ENCODE data around the gene TLR8. TPM values are rescaled to one million over a fixed set of nuclear protein-coding genes. Genes with fewer than 3 reads are reported as not detected.

TLR8 gene
- total and polyA plus RNA-seq, 10 of the 15 experiments (the other 5 are each of a cell fraction or from before 2014, with no cell fraction given), result 0.04 TPM; not detected in 9

DNA sequence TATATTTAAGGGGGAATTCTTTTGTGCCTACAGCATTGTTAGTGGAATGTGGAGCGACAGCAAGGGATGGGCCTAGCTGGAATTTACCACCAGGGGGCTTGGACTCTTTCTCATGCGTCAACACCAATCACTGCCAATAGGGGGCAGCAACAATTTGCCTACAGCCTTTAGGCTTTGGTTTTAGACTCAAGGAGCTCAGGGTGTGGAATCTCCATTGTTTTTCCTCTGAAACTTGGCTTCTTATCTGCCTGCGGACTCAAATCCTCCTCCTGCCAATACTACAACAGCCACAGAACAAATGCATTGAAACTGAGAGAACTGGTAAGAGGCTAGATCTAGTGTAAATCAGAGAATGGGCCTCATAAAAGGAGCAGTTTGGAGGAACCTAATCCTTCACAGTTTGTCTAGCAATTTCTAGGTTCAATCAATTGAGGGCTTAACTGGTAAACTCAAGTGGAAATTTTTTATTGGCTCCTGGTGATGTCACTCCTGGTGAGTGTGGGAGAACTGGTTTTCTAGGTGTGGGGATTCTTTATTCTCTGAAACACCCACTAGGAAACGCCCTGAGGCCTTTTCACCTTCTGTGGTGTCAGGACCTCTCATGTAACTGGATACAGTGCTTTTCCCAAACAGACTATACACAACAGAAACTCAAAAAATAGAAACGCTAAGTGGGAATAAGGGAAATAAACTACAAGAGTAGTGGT is 40.6 kb downstream of the TLR8 start (continued):
- TF ChIP-seq, protein P1, sequence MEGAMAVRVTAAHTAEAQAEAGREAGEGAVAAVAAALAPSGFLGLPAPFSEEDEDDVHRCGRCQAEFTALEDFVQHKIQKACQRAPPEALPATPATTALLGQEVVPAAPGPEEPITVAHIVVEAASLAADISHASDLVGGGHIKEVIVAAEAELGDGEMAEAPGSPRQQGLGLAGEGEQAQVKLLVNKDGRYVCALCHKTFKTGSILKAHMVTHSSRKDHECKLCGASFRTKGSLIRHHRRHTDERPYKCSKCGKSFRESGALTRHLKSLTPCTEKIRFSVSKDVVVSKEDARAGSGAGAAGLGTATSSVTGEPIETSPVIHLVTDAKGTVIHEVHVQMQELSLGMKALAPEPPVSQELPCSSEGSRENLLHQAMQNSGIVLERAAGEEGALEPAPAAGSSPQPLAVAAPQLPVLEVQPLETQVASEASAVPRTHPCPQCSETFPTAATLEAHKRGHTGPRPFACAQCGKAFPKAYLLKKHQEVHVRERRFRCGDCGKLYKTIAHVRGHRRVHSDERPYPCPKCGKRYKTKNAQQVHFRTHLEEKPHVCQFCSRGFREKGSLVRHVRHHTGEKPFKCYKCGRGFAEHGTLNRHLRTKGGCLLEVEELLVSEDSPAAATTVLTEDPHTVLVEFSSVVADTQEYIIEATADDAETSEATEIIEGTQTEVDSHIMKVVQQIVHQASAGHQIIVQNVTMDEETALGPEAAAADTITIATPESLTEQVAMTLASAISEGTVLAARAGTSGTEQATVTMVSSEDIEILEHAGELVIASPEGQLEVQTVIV (IDR thresholded peaks at IDR 0.05; ENCODE audit: borderline replicate concordance, partially characterized antibody), result no peak
- TF ChIP-seq HDGF (IDR thresholded peaks at IDR 0.05) (0 out of 2 replicates have a peak, but pooled peaks have one; percentile 54), STAT3 (IDR thresholded peaks at IDR 0.05; ENCODE audit: low read depth, low read length) (peak; percentile 63; the same call in 1 of the 2 replicates), YBX1 (IDR thresholded peaks at IDR 0.05) (no peak), JUND (IDR thresholded peaks at IDR 0.05; ENCODE audit: low read depth, low read length) (no peak), HDAC6 (IDR thresholded peaks at IDR 0.05; ENCODE audit: unreplicated experiment) (no peak), GABPA (IDR thresholded peaks at IDR 0.05; ENCODE audit: low read depth) (no peak), MXI1 (IDR thresholded peaks at IDR 0.05; ENCODE audit: low read depth, low read length) (0 out of 2 replicates have a peak, but pooled peaks have one; percentile 49), TARDBP (IDR thresholded peaks at IDR 0.05; ENCODE audit: borderline replicate concordance) (no peak), SMARCA5 (IDR thresholded peaks at IDR 0.05) (peak; percentile 96), POU2F2 (IDR thresholded peaks at IDR 0.05; ENCODE audit: borderline replicate concordance, low read depth, low read length) (peak; percentile 72; the same call in 1 of the 3 replicates), MEF2A (IDR thresholded peaks at IDR 0.05; ENCODE audit: insufficient read depth, low read depth, low read length) (0 out of 2 replicates have a peak, but pooled peaks have one; percentile 65), MYB (IDR thresholded peaks at IDR 0.05; ENCODE audit: borderline replicate concordance, low read depth, low read length) (no peak), ZNF622 (IDR thresholded peaks at IDR 0.05) (no peak), HDAC2 (IDR thresholded peaks at IDR 0.05) (no peak), NFIC (IDR thresholded peaks at IDR 0.05; ENCODE audit: low read depth, low read length) (no peak), NR2F1 (conservative IDR thresholded peaks at IDR 0.05) (peak; percentile 83), ZNF384 (IDR thresholded peaks at IDR 0.05; ENCODE audit: borderline replicate concordance, low read depth, low read length) (no peak; the same call in 1 of the 2 replicates)
- TF ChIP-seq, protein P2, sequence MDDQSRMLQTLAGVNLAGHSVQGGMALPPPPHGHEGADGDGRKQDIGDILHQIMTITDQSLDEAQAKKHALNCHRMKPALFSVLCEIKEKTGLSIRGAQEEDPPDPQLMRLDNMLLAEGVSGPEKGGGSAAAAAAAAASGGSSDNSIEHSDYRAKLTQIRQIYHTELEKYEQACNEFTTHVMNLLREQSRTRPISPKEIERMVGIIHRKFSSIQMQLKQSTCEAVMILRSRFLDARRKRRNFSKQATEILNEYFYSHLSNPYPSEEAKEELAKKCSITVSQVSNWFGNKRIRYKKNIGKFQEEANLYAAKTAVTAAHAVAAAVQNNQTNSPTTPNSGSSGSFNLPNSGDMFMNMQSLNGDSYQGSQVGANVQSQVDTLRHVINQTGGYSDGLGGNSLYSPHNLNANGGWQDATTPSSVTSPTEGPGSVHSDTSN (IDR thresholded peaks at IDR 0.05; ENCODE audit: insufficient replicate concordance, low read depth, low read length), result peak; percentile 36
- TF ChIP-seq, protein P3, sequence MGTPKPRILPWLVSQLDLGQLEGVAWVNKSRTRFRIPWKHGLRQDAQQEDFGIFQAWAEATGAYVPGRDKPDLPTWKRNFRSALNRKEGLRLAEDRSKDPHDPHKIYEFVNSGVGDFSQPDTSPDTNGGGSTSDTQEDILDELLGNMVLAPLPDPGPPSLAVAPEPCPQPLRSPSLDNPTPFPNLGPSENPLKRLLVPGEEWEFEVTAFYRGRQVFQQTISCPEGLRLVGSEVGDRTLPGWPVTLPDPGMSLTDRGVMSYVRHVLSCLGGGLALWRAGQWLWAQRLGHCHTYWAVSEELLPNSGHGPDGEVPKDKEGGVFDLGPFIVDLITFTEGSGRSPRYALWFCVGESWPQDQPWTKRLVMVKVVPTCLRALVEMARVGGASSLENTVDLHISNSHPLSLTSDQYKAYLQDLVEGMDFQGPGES (IDR thresholded peaks at IDR 0.05), result no peak
- TF ChIP-seq, protein P4, sequence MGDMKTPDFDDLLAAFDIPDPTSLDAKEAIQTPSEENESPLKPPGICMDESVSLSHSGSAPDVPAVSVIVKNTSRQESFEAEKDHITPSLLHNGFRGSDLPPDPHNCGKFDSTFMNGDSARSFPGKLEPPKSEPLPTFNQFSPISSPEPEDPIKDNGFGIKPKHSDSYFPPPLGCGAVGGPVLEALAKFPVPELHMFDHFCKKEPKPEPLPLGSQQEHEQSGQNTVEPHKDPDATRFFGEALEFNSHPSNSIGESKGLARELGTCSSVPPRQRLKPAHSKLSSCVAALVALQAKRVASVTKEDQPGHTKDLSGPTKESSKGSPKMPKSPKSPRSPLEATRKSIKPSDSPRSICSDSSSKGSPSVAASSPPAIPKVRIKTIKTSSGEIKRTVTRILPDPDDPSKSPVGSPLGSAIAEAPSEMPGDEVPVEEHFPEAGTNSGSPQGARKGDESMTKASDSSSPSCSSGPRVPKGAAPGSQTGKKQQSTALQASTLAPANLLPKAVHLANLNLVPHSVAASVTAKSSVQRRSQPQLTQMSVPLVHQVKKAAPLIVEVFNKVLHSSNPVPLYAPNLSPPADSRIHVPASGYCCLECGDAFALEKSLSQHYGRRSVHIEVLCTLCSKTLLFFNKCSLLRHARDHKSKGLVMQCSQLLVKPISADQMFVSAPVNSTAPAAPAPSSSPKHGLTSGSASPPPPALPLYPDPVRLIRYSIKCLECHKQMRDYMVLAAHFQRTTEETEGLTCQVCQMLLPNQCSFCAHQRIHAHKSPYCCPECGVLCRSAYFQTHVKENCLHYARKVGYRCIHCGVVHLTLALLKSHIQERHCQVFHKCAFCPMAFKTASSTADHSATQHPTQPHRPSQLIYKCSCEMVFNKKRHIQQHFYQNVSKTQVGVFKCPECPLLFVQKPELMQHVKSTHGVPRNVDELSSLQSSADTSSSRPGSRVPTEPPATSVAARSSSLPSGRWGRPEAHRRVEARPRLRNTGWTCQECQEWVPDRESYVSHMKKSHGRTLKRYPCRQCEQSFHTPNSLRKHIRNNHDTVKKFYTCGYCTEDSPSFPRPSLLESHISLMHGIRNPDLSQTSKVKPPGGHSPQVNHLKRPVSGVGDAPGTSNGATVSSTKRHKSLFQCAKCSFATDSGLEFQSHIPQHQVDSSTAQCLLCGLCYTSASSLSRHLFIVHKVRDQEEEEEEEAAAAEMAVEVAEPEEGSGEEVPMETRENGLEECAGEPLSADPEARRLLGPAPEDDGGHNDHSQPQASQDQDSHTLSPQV (IDR thresholded peaks at IDR 0.05), result peak; percentile 94
- TF ChIP-seq, protein P5, sequence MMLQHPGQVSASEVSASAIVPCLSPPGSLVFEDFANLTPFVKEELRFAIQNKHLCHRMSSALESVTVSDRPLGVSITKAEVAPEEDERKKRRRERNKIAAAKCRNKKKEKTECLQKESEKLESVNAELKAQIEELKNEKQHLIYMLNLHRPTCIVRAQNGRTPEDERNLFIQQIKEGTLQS (IDR thresholded peaks at IDR 0.05; ENCODE audit: borderline replicate concordance, extremely low read depth, low read depth, low read length), result peak; percentile 64; the same call in 1 of the 2 replicates
